ENCODE measurements around the gene SHROOM1. TPM values are rescaled to one million over a fixed set of nuclear protein-coding genes. Genes with fewer than 3 reads are reported as not detected.

The SHROOM1 gene
- total RNA-seq, 1 donor from 2014 or later = 1.5 TPM

DNA sequence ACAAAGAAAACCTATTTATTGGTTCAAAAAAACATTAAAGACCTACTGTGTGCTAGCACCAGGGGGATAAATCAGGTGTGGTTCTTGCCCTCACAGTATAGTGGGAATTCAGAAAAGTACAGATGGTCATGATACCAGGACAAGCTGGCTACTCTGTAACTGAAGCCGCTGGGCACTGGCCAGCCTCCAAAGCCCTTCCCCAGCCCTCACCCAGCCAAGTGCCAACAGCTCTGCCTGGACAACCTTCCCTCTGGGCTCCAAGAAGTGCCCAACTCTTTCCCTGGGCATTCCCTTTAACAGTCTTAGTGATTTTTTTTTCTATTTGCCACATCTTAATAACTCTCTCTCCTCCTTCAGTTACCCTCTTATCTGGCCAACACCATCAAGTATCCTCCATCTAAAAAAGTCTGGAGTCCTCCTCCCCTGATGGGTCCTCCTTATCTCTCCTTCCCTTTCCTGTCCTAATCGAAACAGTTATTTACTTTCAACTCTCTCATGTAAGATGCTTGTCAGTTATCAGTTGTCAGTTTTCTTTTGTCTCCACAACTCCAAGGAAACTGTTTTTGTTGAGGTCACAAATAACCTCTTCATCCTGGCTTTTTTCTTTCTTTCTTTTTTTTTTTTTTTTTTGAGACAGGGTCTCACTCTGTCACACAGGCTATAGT, 40.1 kb downstream of the SHROOM1 start:
- TF ChIP-seq, protein P1, sequence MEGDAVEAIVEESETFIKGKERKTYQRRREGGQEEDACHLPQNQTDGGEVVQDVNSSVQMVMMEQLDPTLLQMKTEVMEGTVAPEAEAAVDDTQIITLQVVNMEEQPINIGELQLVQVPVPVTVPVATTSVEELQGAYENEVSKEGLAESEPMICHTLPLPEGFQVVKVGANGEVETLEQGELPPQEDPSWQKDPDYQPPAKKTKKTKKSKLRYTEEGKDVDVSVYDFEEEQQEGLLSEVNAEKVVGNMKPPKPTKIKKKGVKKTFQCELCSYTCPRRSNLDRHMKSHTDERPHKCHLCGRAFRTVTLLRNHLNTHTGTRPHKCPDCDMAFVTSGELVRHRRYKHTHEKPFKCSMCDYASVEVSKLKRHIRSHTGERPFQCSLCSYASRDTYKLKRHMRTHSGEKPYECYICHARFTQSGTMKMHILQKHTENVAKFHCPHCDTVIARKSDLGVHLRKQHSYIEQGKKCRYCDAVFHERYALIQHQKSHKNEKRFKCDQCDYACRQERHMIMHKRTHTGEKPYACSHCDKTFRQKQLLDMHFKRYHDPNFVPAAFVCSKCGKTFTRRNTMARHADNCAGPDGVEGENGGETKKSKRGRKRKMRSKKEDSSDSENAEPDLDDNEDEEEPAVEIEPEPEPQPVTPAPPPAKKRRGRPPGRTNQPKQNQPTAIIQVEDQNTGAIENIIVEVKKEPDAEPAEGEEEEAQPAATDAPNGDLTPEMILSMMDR (IDR thresholded peaks at IDR 0.05) = no peak
- ATAC-seq (ENCODE audit: low read depth) = no peak
- H3K4me3 Mint-ChIP-seq = no peak overlapping the region
- CTCF ChIA-PET = interaction anchor here (0.7 kb wide), 1 partner anchor 168 kb away, joined by 3 read pairs; no protein-coding TSS in a partner anchor
- no peak overlapping the region for H3K27ac Mint-ChIP-seq
- intact Hi-C loops (cut with micrococcal nuclease) = no loop called here
- POLR2A ChIA-PET = interaction anchor here (0.6 kb wide), 1 partner anchor 34 kb away, joined by 5 read pairs; no protein-coding TSS in a partner anchor
- no peaks in the 10 kb centered on the region for H3K9me3 Mint-ChIP-seq
- no peaks in the 10 kb centered on the region for H3K36me3 Mint-ChIP-seq (ENCODE audit: low read depth)
- peaks cover 22% of the 10 kb centered on the region for H3K27me3 Mint-ChIP-seq
- H3K4me1 Mint-ChIP-seq = no peaks in the 10 kb centered on the region
- no peak for DNase-seq

DNA sequence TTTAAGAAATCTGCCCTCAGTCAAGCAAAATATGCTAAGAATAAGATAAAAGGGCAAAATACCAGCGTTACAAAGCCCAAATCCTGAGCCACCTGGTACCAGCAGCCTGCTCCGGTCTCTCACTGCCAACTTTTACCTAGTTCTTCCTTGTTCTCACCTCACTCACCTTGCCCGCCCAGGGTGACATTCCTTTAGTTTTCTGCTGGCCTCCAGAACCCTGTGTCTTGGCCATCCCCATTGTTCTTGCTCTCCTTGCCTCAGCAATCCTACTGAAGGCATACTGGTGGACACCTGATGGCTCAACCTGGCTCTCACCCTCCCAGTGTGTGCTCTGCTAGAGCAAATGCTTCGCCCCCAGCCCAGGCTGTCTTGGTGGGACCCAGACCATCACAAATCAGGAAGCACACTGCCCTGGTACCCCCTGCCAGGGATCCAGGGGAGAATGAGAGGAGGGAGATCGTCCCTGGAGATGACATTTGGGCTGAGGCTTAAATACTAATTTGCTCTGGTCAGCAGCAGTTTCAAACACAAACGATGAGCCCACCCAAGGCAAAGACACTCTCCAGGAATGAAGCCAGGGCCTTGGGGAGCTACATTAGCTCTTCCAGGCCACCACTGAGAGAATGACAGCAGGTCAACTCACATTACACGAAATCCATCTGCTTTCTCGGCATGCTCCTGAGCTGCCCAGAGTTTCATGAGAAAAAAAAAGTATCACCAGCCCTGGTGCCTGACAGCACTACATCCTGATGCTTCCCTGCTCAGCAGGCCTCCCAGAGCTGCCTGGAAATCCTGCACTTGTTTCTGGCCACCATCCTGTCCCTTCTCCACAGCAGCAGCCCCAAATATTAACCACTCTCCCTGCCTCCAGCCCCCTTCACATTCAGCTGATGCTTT, 41.2 kb downstream of the SHROOM1 start:
- Mint-ChIP-seq H3K4me1 (no peaks in the 10 kb centered on the region), H3K36me3 (ENCODE audit: low read depth) (no peaks in the 10 kb centered on the region), H3K9me3 (no peaks in the 10 kb centered on the region), H3K4me3 (no peak overlapping the region), H3K27me3 (peaks cover 25% of the 10 kb centered on the region), H3K27ac (no peak overlapping the region)
- TF ChIP-seq, protein P1 (IDR thresholded peaks at IDR 0.05) = no peak
- POLR2A ChIA-PET = interaction anchor here (0.6 kb wide), 1 partner anchor 35 kb away, joined by 5 read pairs; no protein-coding TSS in a partner anchor
- DNase-seq = no peak
- intact Hi-C loops (cut with micrococcal nuclease) = no loop called here
- no peak for ATAC-seq (ENCODE audit: low read depth)
- CTCF ChIA-PET = interaction anchor here (0.7 kb wide), 1 partner anchor 169 kb away, joined by 3 read pairs; no protein-coding TSS in a partner anchor

DNA sequence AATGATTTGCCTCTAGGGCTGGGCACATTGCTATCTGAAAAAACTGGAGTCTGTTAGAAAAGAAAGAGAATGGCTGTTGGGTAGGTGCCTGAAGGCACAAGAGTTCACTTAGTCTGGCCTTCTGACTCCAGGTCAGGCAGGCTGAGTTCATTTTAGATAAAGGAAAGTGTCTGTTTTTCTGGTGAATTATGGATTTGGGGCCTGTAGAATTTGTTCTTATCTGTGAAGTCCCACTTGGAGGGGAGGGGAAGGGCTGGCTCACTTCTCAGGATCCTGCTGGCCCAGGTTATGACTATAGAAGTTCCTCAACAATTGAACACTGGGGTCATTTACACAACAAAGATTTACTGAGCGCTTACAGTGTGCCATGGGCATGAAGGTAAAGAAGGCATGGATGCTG, 41.9 kb downstream of the SHROOM1 start:
- CTCF ChIA-PET = no interaction called here
- peaks cover 24% of the 10 kb centered on the region for H3K27me3 Mint-ChIP-seq

DNA sequence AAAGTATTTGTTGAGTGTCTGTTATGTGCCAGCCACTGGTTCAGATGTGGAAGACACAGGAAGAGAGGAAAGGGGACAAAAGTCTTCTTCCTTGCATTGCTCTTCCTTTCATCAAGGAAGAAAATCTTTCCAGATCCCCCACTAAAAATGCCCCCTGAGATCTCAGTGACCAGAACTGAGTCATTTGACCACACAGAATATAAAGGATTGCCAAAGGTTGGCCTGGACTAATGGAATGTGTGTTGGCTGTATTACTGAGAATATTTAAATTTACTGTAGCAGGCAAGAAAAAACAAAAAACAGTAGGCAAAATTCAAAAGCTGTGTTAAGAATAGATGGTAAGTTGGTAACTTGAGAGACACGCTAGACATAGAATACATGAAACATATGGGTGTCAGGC, 43.4 kb downstream of the SHROOM1 start:
- CTCF ChIA-PET = no interaction called here

More for the DNA sequence above, 41.9 kb downstream of the SHROOM1 start:
- ATAC-seq (ENCODE audit: low read depth) = no peak
- no peak for DNase-seq
- Mint-ChIP-seq H3K36me3 (ENCODE audit: low read depth) (no peaks in the 10 kb centered on the region), H3K9me3 (no peaks in the 10 kb centered on the region), H3K4me1 (no peaks in the 10 kb centered on the region), H3K4me3 (no peak overlapping the region), H3K27ac (no peak overlapping the region)
- intact Hi-C loops (cut with micrococcal nuclease) = no loop called here
- TF ChIP-seq, protein P1 (IDR thresholded peaks at IDR 0.05) = no peak
- POLR2A ChIA-PET = no interaction called here

More for the DNA sequence above, 43.4 kb downstream of the SHROOM1 start:
- H3K27me3 Mint-ChIP-seq = peaks cover 28% of the 10 kb centered on the region
- DNase-seq (no peak), ATAC-seq (ENCODE audit: low read depth) (no peak)
- no peaks in the 10 kb centered on the region for H3K9me3 Mint-ChIP-seq
- H3K4me1 Mint-ChIP-seq = no peaks in the 10 kb centered on the region
- no peaks in the 10 kb centered on the region for H3K36me3 Mint-ChIP-seq (ENCODE audit: low read depth)
- intact Hi-C loops (cut with micrococcal nuclease) = no loop called here
- no peak overlapping the region for H3K4me3 Mint-ChIP-seq
- POLR2A ChIA-PET = no interaction called here
- TF ChIP-seq, protein P1 (IDR thresholded peaks at IDR 0.05) = no peak
- H3K27ac Mint-ChIP-seq = no peak overlapping the region

All from activated B cell treated with CpG ODN at 0.5 μM for 24 hours (primary cell).